Adipose tissue (tissue), 3 donors: Measurements from ENCODE around the gene STAMBPL1. TPM values are rescaled to one million over a fixed set of nuclear protein-coding genes. Genes with fewer than 3 reads are reported as not detected.

ENCODE experiments used
- H3K27ac ChIP-seq: one replicate; pipeline ENCODE4 v1.5.1; 2013; ENCODE audit warnings: low read depth, low read length
- WGBS, 3 donors: extraction: QIAGEN DNeasy Blood & Tissue Kit; methylation state at CpG; one replicate each; pipeline ENCODE4 v1.1.7; 2013; 5-methylcytosine and 5-hydroxymethylcytosine counted together
- polyA plus RNA-seq, 3 donors: library from polyadenylated mRNA; stranded (reverse); fragments of 200-250 nt; gene quantifications; one replicate each; pipeline ENCODE4 v1.2.3, GENCODE V29; 2013
- donor health status: healthy with polysubstance abuse.
- donor health status: Bipolar disorder and iron deficiency.
- donor health status: healthy.

The STAMBPL1 gene
- polyA plus RNA-seq, 3 donors: 2.4 to 5.4 (median 2.6) TPM

- no peak overlapping the region for H3K27ac ChIP-seq
Measured at GRCh38 chr10:88888810-88889445, 8.9 kb downstream of the STAMBPL1 start.

GRCh38 chr10:88889559-88890337 lies 9.7 kb downstream of the STAMBPL1 start:
- H3K27ac ChIP-seq: no peak overlapping the region
- WGBS, 3 donors: 72 to 95% (median 94%) methylated on average over 1 of the region's 1 CpG

GRCh38 chr10:88890681-88891381 lies 10.8 kb downstream of the STAMBPL1 start:
- WGBS, 3 donors: 80 to 87% (median 82%) methylated on average over 4 of the region's 4 CpGs
- no peak overlapping the region for H3K27ac ChIP-seq

GRCh38 chr10:88892222-88892967 lies 12.3 kb downstream of the STAMBPL1 start:
- 75 to 86% (median 84%) methylated on average over 2 of the region's 2 CpGs for WGBS, 3 donors
- H3K27ac ChIP-seq: no peak overlapping the region

- no peak overlapping the region for H3K27ac ChIP-seq
- 32 to 69% (median 41%) methylated on average over 3 of the region's 3 CpGs for WGBS, 3 donors
Measured at GRCh38 chr10:88893611-88894010, 13.6 kb downstream of the STAMBPL1 start.

- no peak overlapping the region for H3K27ac ChIP-seq
- 79 to 83% (median 81%) methylated on average over 1 of the region's 1 CpG for WGBS, 3 donors
Measured at GRCh38 chr10:88895250-88895649, 15.2 kb downstream of the STAMBPL1 start.

- H3K27ac ChIP-seq: no peak overlapping the region
Measured at GRCh38 chr10:88896372-88896993, 16.4 kb downstream of the STAMBPL1 start.

GRCh38 chr10:88896994-88897853 lies 17.2 kb downstream of the STAMBPL1 start:
- WGBS, 3 donors: 48 to 59% (median 56%) methylated on average over 8 of the region's 8 CpGs
- peak overlapping the region; percentile 13 for H3K27ac ChIP-seq

More at GRCh38 chr10:88896372-88896993, 16.4 kb downstream of the STAMBPL1 start:
- 63 to 86% (median 76%) methylated on average over 4 of the region's 4 CpGs for WGBS, 3 donors

- no peak overlapping the region for H3K27ac ChIP-seq
- 91 to 94% (median 92%) methylated on average over 3 of the region's 3 CpGs for WGBS, 3 donors
Measured at GRCh38 chr10:88898727-88899126, 18.7 kb downstream of the STAMBPL1 start.

- 68 to 79% (median 75%) methylated on average over 2 of the region's 2 CpGs for WGBS, 3 donors
- no peak overlapping the region for H3K27ac ChIP-seq
Measured at GRCh38 chr10:88899886-88900285, 19.8 kb downstream of the STAMBPL1 start.

GRCh38 chr10:88901206-88901983 lies 21.4 kb downstream of the STAMBPL1 start:
- H3K27ac ChIP-seq: no peak overlapping the region
- WGBS, 3 donors: 90 to 91% (median 91%) methylated on average over 1 of the region's 1 CpG

GRCh38 chr10:88901984-88902789 lies 22.1 kb downstream of the STAMBPL1 start:
- H3K27ac ChIP-seq: no peak overlapping the region
- WGBS, 3 donors: 92 to 95% (median 94%) methylated on average over 11 of the region's 11 CpGs

- 87 to 99% (median 97%) methylated on average over 3 of the region's 3 CpGs for WGBS, 3 donors
- no peak overlapping the region for H3K27ac ChIP-seq
Measured at GRCh38 chr10:88903715-88904114, 23.7 kb downstream of the STAMBPL1 start.

GRCh38 chr10:88906921-88907320 lies 26.9 kb downstream of the STAMBPL1 start:
- WGBS, 3 donors: 61 to 78% (median 68%) methylated on average over 1 of the region's 1 CpG
- no peak overlapping the region for H3K27ac ChIP-seq

GRCh38 chr10:88908194-88908593 lies 28.1 kb downstream of the STAMBPL1 start:
- no peak overlapping the region for H3K27ac ChIP-seq
- 79 to 87% (median 87%) methylated on average over 4 of the region's 4 CpGs for WGBS, 3 donors

GRCh38 chr10:88911116-88911515 lies 31.1 kb downstream of the STAMBPL1 start:
- no peak overlapping the region for H3K27ac ChIP-seq
- WGBS, 3 donors: 49 to 93% (median 91%) methylated on average over 1 of the region's 1 CpG
